Lower leg skin (tissue), 3 donors: ENCODE results near the gene SLC39A11.

Experiments
- POLR2A ChIP-seq, 2 donors: fragments of 450-650 bp; IDR thresholded peaks; one replicate each; pipeline ENCODE4 v1.6.1; 2016 to 2017; ENCODE audit warnings: antibody characterized with exemption in 2 of 2, mild to moderate bottlenecking in 1 of 2, moderate library complexity in 1 of 2
- TF ChIP-seq, protein P1 (sequence below), 3 donors: fragments of 450-650 bp; IDR thresholded peaks; one replicate each; pipeline ENCODE4 v1.5.1; 2016; ENCODE audit warnings: antibody characterized with exemption in 3 of 3, mild to moderate bottlenecking in 3 of 3, moderate library complexity in 2 of 3

DNA sequence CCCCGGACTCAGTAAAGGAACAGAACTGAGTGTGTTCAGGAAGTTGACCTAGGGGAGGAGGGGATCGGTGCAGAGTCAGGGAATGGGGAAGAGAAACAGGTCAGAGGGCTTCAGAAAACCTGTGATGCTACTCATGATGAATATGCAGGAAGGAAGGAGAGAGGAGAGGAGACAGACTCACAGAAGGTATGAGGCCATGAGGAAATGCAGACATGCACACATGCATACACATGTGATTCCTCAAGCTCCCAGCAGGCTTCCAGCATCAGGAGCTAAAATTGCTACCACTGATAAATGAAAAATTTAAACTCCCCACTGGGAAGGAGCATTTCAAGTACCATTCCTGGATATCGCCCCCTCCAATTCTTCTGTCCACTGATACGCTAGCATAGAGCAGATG, 262.6 kb downstream of the SLC39A11 start:
- TF ChIP-seq, protein P1, sequence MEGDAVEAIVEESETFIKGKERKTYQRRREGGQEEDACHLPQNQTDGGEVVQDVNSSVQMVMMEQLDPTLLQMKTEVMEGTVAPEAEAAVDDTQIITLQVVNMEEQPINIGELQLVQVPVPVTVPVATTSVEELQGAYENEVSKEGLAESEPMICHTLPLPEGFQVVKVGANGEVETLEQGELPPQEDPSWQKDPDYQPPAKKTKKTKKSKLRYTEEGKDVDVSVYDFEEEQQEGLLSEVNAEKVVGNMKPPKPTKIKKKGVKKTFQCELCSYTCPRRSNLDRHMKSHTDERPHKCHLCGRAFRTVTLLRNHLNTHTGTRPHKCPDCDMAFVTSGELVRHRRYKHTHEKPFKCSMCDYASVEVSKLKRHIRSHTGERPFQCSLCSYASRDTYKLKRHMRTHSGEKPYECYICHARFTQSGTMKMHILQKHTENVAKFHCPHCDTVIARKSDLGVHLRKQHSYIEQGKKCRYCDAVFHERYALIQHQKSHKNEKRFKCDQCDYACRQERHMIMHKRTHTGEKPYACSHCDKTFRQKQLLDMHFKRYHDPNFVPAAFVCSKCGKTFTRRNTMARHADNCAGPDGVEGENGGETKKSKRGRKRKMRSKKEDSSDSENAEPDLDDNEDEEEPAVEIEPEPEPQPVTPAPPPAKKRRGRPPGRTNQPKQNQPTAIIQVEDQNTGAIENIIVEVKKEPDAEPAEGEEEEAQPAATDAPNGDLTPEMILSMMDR (IDR thresholded peaks at IDR 0.05) = no peak
- no peak for TF ChIP-seq POLR2A (IDR thresholded peaks at IDR 0.05)
